HepG2 (cell line): ENCODE results near the gene LCORL. TPM values are rescaled to one million over a fixed set of nuclear protein-coding genes. Genes with fewer than 3 reads are reported as not detected.

Experiments used
- AHDC1 ChIP-seq: sonication (generic); formaldehyde crosslinking; IDR thresholded peaks from 2 replicates; pipeline ENCODE4 v1.5.1; 2020; ENCODE audit warnings: mild to moderate bottlenecking, missing genetic modification reagents, borderline replicate concordance
- CENPT ChIP-seq: sonication (generic); formaldehyde crosslinking; IDR thresholded peaks from 2 replicates; pipeline ENCODE4 v1.8.0; 2022; ENCODE audit warnings: low read depth, mild to moderate bottlenecking, moderate library complexity, missing genetic modification reagents
- CENPX ChIP-seq: sonication (generic); formaldehyde crosslinking; IDR thresholded peaks from 2 replicates; pipeline ENCODE4 v1.9.0; 2021; ENCODE audit warnings: mild to moderate bottlenecking, missing genetic modification reagents, moderate library complexity
- GMEB1 ChIP-seq: sonication (generic); formaldehyde crosslinking; IDR thresholded peaks from 2 replicates; pipeline ENCODE4 v1.5.1; 2020; ENCODE audit warnings: missing genetic modification reagents, mild to moderate bottlenecking, borderline replicate concordance
- HNRNPL ChIP-seq: fragments of 200-400 bp; formaldehyde crosslinking; IDR thresholded peaks from 2 replicates; pipeline ENCODE4 v1.6.1; 2017; ENCODE audit warnings: mild to moderate bottlenecking, low read depth, low read length
- PHF21A ChIP-seq: sonication (generic); formaldehyde crosslinking; IDR thresholded peaks from 2 replicates; pipeline ENCODE4 v1.5.0; 2020; ENCODE audit warnings: mild to moderate bottlenecking, missing genetic modification reagents
- PRDM10 ChIP-seq: sonication (generic); formaldehyde crosslinking; IDR thresholded peaks from 2 replicates; pipeline ENCODE4 v1.4.0; 2020; ENCODE audit warnings: low read depth, missing genetic modification reagents
- SALL1 ChIP-seq: sonication (generic); formaldehyde crosslinking; IDR thresholded peaks from 2 replicates; pipeline ENCODE4 v1.8.0; 2022; ENCODE audit warnings: mild to moderate bottlenecking, missing genetic modification reagents
- YY1 ChIP-seq: IDR thresholded peaks from 2 replicates; pipeline ENCODE4 v1.6.1; 2011; ENCODE audit warnings: low read length, low read depth, moderate library complexity, mild to moderate bottlenecking; ENCODE audit not compliant: insufficient read depth, insufficient replicate concordance
- ZEB1 ChIP-seq: IDR thresholded peaks from 2 replicates; pipeline ENCODE4 v1.6.1; 2012; ENCODE audit warnings: mild to moderate bottlenecking, low read depth, inconsistent platforms; ENCODE audit not compliant: insufficient replicate concordance
- ZNF740 ChIP-seq: sonication (generic); formaldehyde crosslinking; IDR thresholded peaks from 2 replicates; pipeline ENCODE4 v1.4.0; 2020; ENCODE audit warnings: missing genetic modification reagents
- ZNF770 ChIP-seq: sonication (generic); formaldehyde crosslinking; IDR thresholded peaks from 2 replicates; pipeline ENCODE4 v1.5.0; 2020; ENCODE audit warnings: mild to moderate bottlenecking, missing genetic modification reagents
- polyA plus RNA-seq, 8 experiments: library from polyadenylated mRNA; depleted of rRNA in 3 of 8; stranded (reverse) in 7 of 8; unstranded in 1 of 8; fragments of >200 nt; fragmentation: Illumina TruSeq in 4 of 8; extraction: Trizol in 4 of 8; gene quantifications; 2 replicates each; pipeline versions ENCODE4 v1.2.1 to v1.2.3, GENCODE V29; 2011 to 2016; ENCODE audit warnings: low read depth in 4 of 8, missing spikeins in 1 of 8, mixed read lengths in 1 of 8; ENCODE audit not compliant: insufficient read depth in 1 of 8
- total RNA-seq, 5 experiments: library from RNA; depleted of rRNA; stranded (reverse); fragments of >200 nt; fragmentation: Illumina TruSeq; extraction: Trizol; gene quantifications; 2 replicates each; pipeline ENCODE4 v1.2.3, GENCODE V29; 2016; ENCODE audit warnings: low read depth in 1 of 5

The LCORL gene
- total and polyA plus RNA-seq, 2 of the 13 experiments (the other 11 are each of a cell fraction or from before 2014, with no cell fraction given) = 5.3 to 14.5 TPM

GRCh38 chr4:17810260-17811077, 211.1 kb downstream of the LCORL start, which contains the start of the genes DCAF16 and NCAPG (continued):
- TF ChIP-seq AHDC1 = 0 out of 2 replicates have a peak, but pooled peaks have one; percentile 47
- no peak for TF ChIP-seq PRDM10 (CRISPR knock-in tag)
- TF ChIP-seq ZNF740 = no peak; the same call in 1 of the 2 replicates
- no peak for TF ChIP-seq YY1
- TF ChIP-seq ZNF770 = peak; percentile 38; the same call in 1 of the 2 replicates
- TF ChIP-seq CENPX (CRISPR knock-in tag) = no peak
- peak; percentile 84 for TF ChIP-seq GMEB1 (CRISPR knock-in tag)
- TF ChIP-seq SALL1 (CRISPR knock-in tag) = peak; percentile 86
- TF ChIP-seq ZEB1 = no peak
- no peak for TF ChIP-seq CENPT (CRISPR knock-in tag)
- TF ChIP-seq HNRNPL = peak; percentile 68; the same call in 1 of the 2 replicates
- no peak; the same call in 1 of the 2 replicates for TF ChIP-seq PHF21A
